ENCODE data around the gene POLR1B.

POLR1B gene

DNA sequence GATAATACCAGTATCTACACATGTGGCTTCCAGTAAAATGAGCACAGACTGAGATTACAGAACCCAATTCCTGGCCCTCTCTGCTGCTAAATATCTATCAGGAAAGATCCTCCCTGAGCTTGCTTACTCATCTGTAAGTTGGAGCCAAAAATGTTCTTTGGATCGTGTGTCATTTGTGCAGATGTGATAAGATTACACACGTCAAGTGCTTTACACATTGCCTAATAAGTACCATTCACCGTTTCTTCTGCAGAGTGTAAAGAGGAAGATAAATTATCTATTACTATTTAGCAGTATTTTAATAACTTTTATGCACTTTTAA lies 80.2 kb downstream of the POLR1B start:
- DNase-seq (ENCODE audit: low read depth), result no peak
- TF ChIP-seq, protein P1, sequence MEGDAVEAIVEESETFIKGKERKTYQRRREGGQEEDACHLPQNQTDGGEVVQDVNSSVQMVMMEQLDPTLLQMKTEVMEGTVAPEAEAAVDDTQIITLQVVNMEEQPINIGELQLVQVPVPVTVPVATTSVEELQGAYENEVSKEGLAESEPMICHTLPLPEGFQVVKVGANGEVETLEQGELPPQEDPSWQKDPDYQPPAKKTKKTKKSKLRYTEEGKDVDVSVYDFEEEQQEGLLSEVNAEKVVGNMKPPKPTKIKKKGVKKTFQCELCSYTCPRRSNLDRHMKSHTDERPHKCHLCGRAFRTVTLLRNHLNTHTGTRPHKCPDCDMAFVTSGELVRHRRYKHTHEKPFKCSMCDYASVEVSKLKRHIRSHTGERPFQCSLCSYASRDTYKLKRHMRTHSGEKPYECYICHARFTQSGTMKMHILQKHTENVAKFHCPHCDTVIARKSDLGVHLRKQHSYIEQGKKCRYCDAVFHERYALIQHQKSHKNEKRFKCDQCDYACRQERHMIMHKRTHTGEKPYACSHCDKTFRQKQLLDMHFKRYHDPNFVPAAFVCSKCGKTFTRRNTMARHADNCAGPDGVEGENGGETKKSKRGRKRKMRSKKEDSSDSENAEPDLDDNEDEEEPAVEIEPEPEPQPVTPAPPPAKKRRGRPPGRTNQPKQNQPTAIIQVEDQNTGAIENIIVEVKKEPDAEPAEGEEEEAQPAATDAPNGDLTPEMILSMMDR (IDR thresholded peaks at IDR 0.05; ENCODE audit: insufficient read depth, low read depth, low read length, missing control alignments), result no peak
- no peak overlapping the region for H3K4me3 ChIP-seq (ENCODE audit: low read depth, low read length)

DNA sequence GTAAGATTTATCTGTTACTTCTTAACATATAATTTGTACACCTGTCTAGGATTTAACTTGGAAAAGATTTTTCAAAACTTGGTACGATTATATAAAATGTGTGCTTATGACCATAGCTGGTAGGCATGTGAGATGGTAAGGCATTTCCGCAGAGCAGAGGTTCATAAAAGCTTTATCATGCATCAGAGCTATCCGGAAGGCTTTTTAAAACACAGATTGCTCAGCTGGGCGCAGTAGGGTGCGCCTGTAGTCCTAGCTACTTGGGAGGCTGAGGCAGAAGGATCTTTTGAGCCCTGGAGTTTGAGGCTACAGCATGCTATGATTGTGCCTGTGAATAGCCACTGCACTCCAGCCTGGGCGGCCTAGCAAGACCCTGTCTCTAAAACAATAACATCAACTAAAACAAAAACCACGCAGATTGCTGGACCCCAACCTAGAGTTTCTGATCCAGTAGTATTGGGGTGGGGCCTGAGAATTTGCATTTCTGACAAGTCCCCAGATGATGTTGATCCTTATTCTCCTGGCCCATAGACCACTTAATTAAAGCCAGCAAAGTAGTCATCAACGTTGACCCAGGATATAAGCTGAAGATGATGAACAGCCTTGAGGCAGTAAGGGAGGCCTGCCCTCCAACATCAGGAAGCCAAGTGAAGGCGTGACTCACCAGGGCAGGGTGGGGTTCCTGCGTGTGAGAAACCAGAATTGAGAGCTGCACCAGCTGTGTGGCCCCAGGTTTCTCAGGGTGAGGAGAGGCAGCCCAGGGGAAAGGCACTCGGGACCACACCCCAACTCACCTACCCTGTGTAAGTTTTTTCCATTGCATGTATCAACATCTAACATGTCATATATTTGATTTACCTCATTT lies 81.9 kb downstream of the POLR1B start:
- H3K4me3 ChIP-seq (ENCODE audit: low read depth, low read length), result no peak overlapping the region
- TF ChIP-seq, protein P1 (IDR thresholded peaks at IDR 0.05; ENCODE audit: insufficient read depth, low read depth, low read length, missing control alignments), result no peak
- peak; percentile 81 for DNase-seq (ENCODE audit: low read depth)

DNA sequence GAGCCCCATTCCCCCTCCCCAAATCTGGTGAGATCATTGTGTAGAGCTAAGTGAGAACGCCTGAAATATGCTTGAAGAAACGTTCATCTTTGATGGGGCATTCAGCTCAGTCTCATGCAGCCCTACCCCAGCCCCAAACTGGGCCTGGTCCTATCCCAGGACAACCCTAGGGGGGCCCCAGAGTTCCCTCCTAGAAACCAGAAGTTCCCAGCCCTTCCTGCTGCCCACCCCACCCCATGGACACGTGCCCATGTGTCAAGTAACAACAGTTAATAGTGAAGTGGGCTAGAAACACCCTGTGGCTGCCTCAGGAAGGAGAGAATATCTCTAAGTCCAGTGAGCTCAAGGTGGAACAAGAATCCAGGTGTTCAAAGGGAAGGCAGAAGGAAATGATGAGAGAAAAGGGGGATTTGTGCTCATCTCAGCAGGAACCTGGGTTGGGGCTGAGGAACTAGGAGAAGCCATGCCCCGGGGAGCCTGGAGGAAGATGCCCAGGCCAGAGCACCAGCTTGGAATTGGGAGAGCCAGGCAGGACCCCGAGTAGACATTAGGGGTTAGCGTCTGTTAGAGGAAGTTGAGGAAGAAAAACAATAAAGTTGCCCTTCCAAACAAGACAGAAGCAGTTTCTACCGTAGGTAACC lies 83.3 kb downstream of the POLR1B start:
- H3K4me3 ChIP-seq (ENCODE audit: low read depth, low read length), result no peak overlapping the region
- no peak for DNase-seq (ENCODE audit: low read depth)
- TF ChIP-seq, protein P1 (IDR thresholded peaks at IDR 0.05; ENCODE audit: insufficient read depth, low read depth, low read length, missing control alignments), result no peak

DNA sequence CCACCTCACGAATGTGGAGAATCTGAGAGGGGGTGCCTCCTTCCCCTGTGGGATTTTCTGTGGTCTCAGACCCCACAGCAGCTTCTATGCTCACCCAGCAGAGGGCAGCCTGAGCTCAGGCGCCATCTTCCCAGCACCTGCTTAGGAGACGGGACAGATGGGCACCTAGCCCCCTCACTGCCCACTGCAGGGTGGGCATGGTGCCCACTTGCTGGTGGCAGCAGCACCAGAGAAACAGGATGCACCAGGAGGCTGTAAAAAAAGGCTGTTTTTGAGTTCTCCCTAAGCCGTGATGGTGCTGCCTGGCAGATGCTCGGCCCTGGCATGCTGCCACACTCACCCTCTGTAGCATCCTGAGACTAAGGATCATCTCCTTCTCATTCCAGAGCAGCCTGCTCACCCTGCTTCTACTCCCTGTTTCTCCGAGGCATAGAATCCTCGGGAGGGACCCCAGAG lies 84.4 kb downstream of the POLR1B start:
- no peak overlapping the region for H3K4me3 ChIP-seq (ENCODE audit: low read depth, low read length)
- DNase-seq (ENCODE audit: low read depth), result peak; percentile 65
- TF ChIP-seq, protein P1 (IDR thresholded peaks at IDR 0.05; ENCODE audit: insufficient read depth, low read depth, low read length, missing control alignments), result peak; percentile 92
